PC-3 (cell line): ENCODE data around the gene SSRP1. TPM values are rescaled to one million over a fixed set of nuclear protein-coding genes. Genes with fewer than 3 reads are reported as not detected.

Source experiments
- ATAC-seq: fragments of 200-7000 bp; cut with Tn5 transposase; 2 replicates; pipeline ENCODE4 v1.9.1; 2020; ENCODE audit warnings: mild to moderate bottlenecking, moderate library complexity
- Bru-seq: library from RNA; stranded (reverse); fragments of 400-500 nt; gene quantifications from one replicate; lab custom pipeline; 2021; lab: Mats Ljungman, UMichigan
- BruChase-seq, 2 experiments: library from RNA; stranded (reverse); fragments of 400-500 nt; gene quantifications; one replicate each; lab custom pipeline; 2021; lab: Mats Ljungman, UMichigan
- BruUV-seq: library from RNA; stranded (reverse); fragments of 400-500 nt; replicated peaks from 2 replicates; lab custom pipeline; 2021; lab: Mats Ljungman, UMichigan
- CTCF ChIA-PET: fragments of 300-600 bp; sonication (Branson Sonifier 250); formaldehyde crosslinking; loops from one replicate; lab custom pipeline; 2022; ENCODE audit warnings: antibody characterized with exemption; lab: Charles Lee
- POLR2A ChIA-PET: fragments of 300-600 bp; sonication (Branson Sonifier 250); formaldehyde crosslinking; loops from one replicate; lab custom pipeline; 2022; ENCODE audit warnings: antibody characterized with exemption; ENCODE audit not compliant: unreplicated experiment; lab: Charles Lee
- DNase-seq: peaks from one replicate; pipeline ENCODE4 v3.0.0-alpha.2; 2015
- H2AFZ ChIP-seq: fragments of 300-600 bp; sonication (generic); 2 replicates; pipeline ENCODE4 v1.6.0; 2016; ENCODE audit warnings: antibody characterized with exemption, low read length
- H3F3A ChIP-seq: fragments of 300-600 bp; sonication (generic); one replicate; pipeline ENCODE4 v1.6.0; 2017; ENCODE audit warnings: antibody characterized with exemption, low read length, control low read depth, mild to moderate bottlenecking; ENCODE audit not compliant: unreplicated experiment
- H3K27ac ChIP-seq: fragments of 300-600 bp; sonication (generic); 2 replicates; pipeline ENCODE4 v1.5.1; 2016; ENCODE audit warnings: mild to moderate bottlenecking, low read length
- H3K27me3 ChIP-seq: fragments of 300-600 bp; sonication (generic); 2 replicates; pipeline ENCODE4 v1.6.1; 2016; ENCODE audit warnings: low read length, mixed read lengths
- H3K36me3 ChIP-seq: fragments of 300-600 bp; sonication (generic); 2 replicates; pipeline ENCODE4 v1.6.1; 2016; ENCODE audit warnings: low read depth, mixed run types, low read length, mixed read lengths
- H3K4me1 ChIP-seq: fragments of 300-600 bp; sonication (generic); 2 replicates; pipeline ENCODE4 v1.5.1; 2016; ENCODE audit warnings: low read length; ENCODE audit not compliant: insufficient read depth
- H3K4me2 ChIP-seq: fragments of 300-600 bp; sonication (generic); 2 replicates; pipeline ENCODE4 v1.6.0; 2016; ENCODE audit warnings: low read length
- H3K4me3 ChIP-seq: fragments of 300-600 bp; sonication (generic); 2 replicates; pipeline ENCODE4 v1.5.1; 2016; ENCODE audit warnings: mild to moderate bottlenecking, low read length, mixed read lengths
- H3K79me2 ChIP-seq: fragments of 300-600 bp; sonication (generic); 2 replicates; pipeline ENCODE4 v1.6.1; 2017; ENCODE audit warnings: low read length, mixed read lengths
- H3K9ac ChIP-seq: fragments of 300-600 bp; sonication (generic); 2 replicates; pipeline ENCODE4 v1.6.0; 2016; ENCODE audit warnings: mild to moderate bottlenecking, low read length
- H3K9me2 ChIP-seq: fragments of 300-600 bp; sonication (generic); replicated peaks from 2 replicates; pipeline ENCODE4 v1.6.1; 2016; ENCODE audit warnings: mixed run types, low read length, mixed read lengths
- H3K9me3 ChIP-seq: fragments of 300-600 bp; sonication (generic); 2 replicates; pipeline ENCODE4 v1.6.1; 2016; ENCODE audit warnings: low read length, mixed read lengths
- H4K20me1 ChIP-seq: fragments of 300-600 bp; sonication (generic); 2 replicates; pipeline ENCODE4 v1.6.1; 2016; ENCODE audit warnings: low read length, mixed read lengths
- CTCF ChIP-seq: fragments of 300-600 bp; sonication (generic); conservative IDR thresholded peaks from 2 replicates; pipeline ENCODE4 v1.5.1; 2017; ENCODE audit warnings: antibody characterized with exemption, low read depth, mild to moderate bottlenecking, low read length
- EZH2 ChIP-seq: fragments of 300-600 bp; sonication (generic); IDR thresholded peaks from one replicate; pipeline ENCODE4 v1.6.1; 2017; ENCODE audit warnings: antibody characterized with exemption, mild to moderate bottlenecking, low read length; ENCODE audit not compliant: unreplicated experiment
- EZH2phosphoT487 ChIP-seq: fragments of 300-600 bp; sonication (generic); IDR thresholded peaks from 2 replicates; pipeline ENCODE4 v1.6.1; 2018; ENCODE audit warnings: mild to moderate bottlenecking, antibody characterized with exemption, low read length, borderline replicate concordance
- intact Hi-C: fragments of 100-400 bp; cut with micrococcal nuclease; formaldehyde crosslinking; loops from 2 replicates; pipeline ENCODE4 v1.9.0; 2023
- long read RNA-seq: library from polyadenylated mRNA; unstranded; transcript quantifications from one replicate; pipeline ENCODE4 v2.0.0, GENCODE V29; 2021; ENCODE audit not compliant: unreplicated experiment
- total RNA-seq: library from RNA; depleted of rRNA; stranded (reverse); fragments of >200 nt; gene quantifications from 2 replicates; pipeline ENCODE4 v1.2.3, GENCODE V29; 2014; rRNA removed

Gene SSRP1
- total RNA-seq (228 and 341 TPM in 2 replicates), Bru-seq, nascent RNA (percentile 95 among the genes with signal in this experiment), BruChase-seq, experiment 1, labeled RNA remaining after a 6-hour chase (percentile 97 among the genes with signal in this experiment), BruChase-seq, experiment 2, labeled RNA remaining after a 2-hour chase (percentile 93 among the genes with signal in this experiment)
- long read RNA-seq, transcript SSRP1-201 (17 exons, 2,819 nt): major isoform, 121 of 265 reads
- long read RNA-seq, partial matches to known transcripts: 133 of 265 reads
- long read RNA-seq, other reads (novel, unspliced or antisense): 11 of 265 reads

GRCh38 chr11:57335343-57336110, at the start of gene SSRP1:
Gene SSRP1 (minus strand): TSS chr11:57335892. CDS start chr11:57335121, 771 bp downstream.
- CTCF ChIA-PET: interaction anchor here (0.6 kb wide), 1 partner anchor 13 kb away, joined by 4 read pairs; no protein-coding TSS in a partner anchor
- peak; percentile 99 for ATAC-seq
- TF ChIP-seq CTCF: 0 out of 2 replicates have a peak, but pooled peaks have one; percentile 9
- no peak for TF ChIP-seq EZH2phosphoT487
- no peaks in the 10 kb centered on the region for H4K20me1 ChIP-seq
- no peaks in the 10 kb centered on the region for H3K9me2 ChIP-seq
- H3K9ac ChIP-seq: peak within 1 kb of the TSS; percentile 96
- H3K79me2 ChIP-seq: peaks cover 51% of the 10 kb centered on the region
- peak within 1 kb of the TSS; percentile 98 for H2AFZ ChIP-seq
- H3K4me3 ChIP-seq: peak within 1 kb of the TSS; percentile 87
- BruUV-seq: no TSS peak
- intact Hi-C loops: loop anchor here (1.0 kb wide), 2 partner anchors 10 to 332 kb away; no protein-coding TSS in a partner anchor
- POLR2A ChIA-PET: interaction anchor here (0.6 to 1.1 kb wide), 4 partner anchors 13 to 337 kb away, joined by 3 to 7 read pairs (median 4); no protein-coding TSS in a partner anchor
- H3K4me1 ChIP-seq: peaks cover 23% of the 10 kb centered on the region
- no peaks in the 10 kb centered on the region for H3F3A ChIP-seq
- peaks cover 35% of the 10 kb centered on the region for H3K36me3 ChIP-seq
- peak; percentile 92 for DNase-seq
- H3K27ac ChIP-seq: peak within 1 kb of the TSS; percentile 51
- no peaks in the 10 kb centered on the region for H3K27me3 ChIP-seq
- no peaks in the 10 kb centered on the region for H3K9me3 ChIP-seq
- H3K4me2 ChIP-seq: peak within 1 kb of the TSS; percentile 98

GRCh38 chr11:57380975-57381374, 45.3 kb upstream of the SSRP1 start, which contains the start of gene PRG3:
Gene PRG3 (minus strand): TSS chr11:57381150. CDS start chr11:57380708, 442 bp downstream.
- H3K36me3 ChIP-seq: no peaks in the 10 kb centered on the region
- no peaks in the 10 kb centered on the region for H3K9me3 ChIP-seq
- no peak within 1 kb of the TSS for H3K4me2 ChIP-seq
- no peak for TF ChIP-seq EZH2
- TF ChIP-seq EZH2phosphoT487: no peak
- TF ChIP-seq CTCF: no peak
- no peaks in the 10 kb centered on the region for H4K20me1 ChIP-seq
- H3K79me2 ChIP-seq: no peaks in the 10 kb centered on the region
- DNase-seq: no peak
- no peaks in the 10 kb centered on the region for H3K9me2 ChIP-seq
- H3K4me1 ChIP-seq: no peaks in the 10 kb centered on the region
- POLR2A ChIA-PET: no interaction called here
- H3K9ac ChIP-seq: no peak within 1 kb of the TSS
- CTCF ChIA-PET: no interaction called here
- intact Hi-C loops: no loop called here
- no peak within 1 kb of the TSS for H2AFZ ChIP-seq
- no TSS peak for BruUV-seq
- H3K27ac ChIP-seq: no peak within 1 kb of the TSS
- no peak for ATAC-seq
- H3K27me3 ChIP-seq: peaks cover 24% of the 10 kb centered on the region; the same call in 1 of the 2 replicates
- H3K4me3 ChIP-seq: no peak within 1 kb of the TSS
- H3F3A ChIP-seq: no peaks in the 10 kb centered on the region
